ENCODE results near the gene TTYH2. TPM values are rescaled to one million over a fixed set of nuclear protein-coding genes. Genes with fewer than 3 reads are reported as not detected.

The TTYH2 gene
- total RNA-seq, 1 experiment from 2014 or later = 15.4 TPM

DNA sequence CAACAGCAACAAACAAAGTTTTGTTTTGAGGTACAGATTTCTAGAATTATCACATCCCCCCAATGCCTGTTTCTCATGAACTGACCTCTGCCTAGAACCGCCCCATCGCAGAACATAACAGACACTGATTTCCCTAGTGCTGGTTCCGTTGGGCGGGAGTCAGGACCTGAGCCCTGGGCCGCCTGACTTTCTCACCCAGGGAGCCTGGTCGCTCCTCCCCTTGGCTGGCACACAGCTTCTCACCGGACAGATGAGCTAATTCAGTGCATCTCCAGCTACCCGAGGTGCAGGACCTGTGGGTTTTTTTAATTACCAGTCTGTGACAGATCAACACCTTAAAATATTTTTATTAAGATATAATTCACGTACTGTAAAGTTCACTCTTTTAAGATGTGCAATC is 30.0 kb upstream of the TTYH2 start:
- Histone ChIP-seq H3K4me1 (ENCODE audit: insufficient read depth, low read length, poor library complexity, severe bottlenecking) (no peaks in the 10 kb centered on the region), H3K27me3 (replicated peaks; ENCODE audit: insufficient read depth, low read depth, low read length, poor library complexity) (no peaks in the 10 kb centered on the region), H3K4me3 (ENCODE audit: low read depth, low read length, poor library complexity, severe bottlenecking) (no peak overlapping the region), H3K27ac (ENCODE audit: low read depth, low read length, poor library complexity, severe bottlenecking) (no peak overlapping the region), H3K36me3 (ENCODE audit: insufficient read depth, low read length, poor library complexity, severe bottlenecking) (no peaks in the 10 kb centered on the region), H3K9me3 (ENCODE audit: low read depth, low read length, poor library complexity, severe bottlenecking) (no peaks in the 10 kb centered on the region)
- intact Hi-C loops (cut with micrococcal nuclease; ENCODE audit: unreplicated experiment) = no loop called here
- POLR2A ChIA-PET (ENCODE audit: low non-redundant PET) = no interaction called here
- no TSS peak for BruUV-seq (replicated peaks)
- TF ChIP-seq, protein P1, sequence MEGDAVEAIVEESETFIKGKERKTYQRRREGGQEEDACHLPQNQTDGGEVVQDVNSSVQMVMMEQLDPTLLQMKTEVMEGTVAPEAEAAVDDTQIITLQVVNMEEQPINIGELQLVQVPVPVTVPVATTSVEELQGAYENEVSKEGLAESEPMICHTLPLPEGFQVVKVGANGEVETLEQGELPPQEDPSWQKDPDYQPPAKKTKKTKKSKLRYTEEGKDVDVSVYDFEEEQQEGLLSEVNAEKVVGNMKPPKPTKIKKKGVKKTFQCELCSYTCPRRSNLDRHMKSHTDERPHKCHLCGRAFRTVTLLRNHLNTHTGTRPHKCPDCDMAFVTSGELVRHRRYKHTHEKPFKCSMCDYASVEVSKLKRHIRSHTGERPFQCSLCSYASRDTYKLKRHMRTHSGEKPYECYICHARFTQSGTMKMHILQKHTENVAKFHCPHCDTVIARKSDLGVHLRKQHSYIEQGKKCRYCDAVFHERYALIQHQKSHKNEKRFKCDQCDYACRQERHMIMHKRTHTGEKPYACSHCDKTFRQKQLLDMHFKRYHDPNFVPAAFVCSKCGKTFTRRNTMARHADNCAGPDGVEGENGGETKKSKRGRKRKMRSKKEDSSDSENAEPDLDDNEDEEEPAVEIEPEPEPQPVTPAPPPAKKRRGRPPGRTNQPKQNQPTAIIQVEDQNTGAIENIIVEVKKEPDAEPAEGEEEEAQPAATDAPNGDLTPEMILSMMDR (conservative IDR thresholded peaks at IDR 0.05; ENCODE audit: low read depth, low read length) = no peak
- TF ChIP-seq EZH2 (IDR thresholded peaks at IDR 0.05; ENCODE audit: borderline replicate concordance, low read depth, low read length, poor library complexity, severe bottlenecking) = no peak
- CTCF ChIA-PET = no interaction called here
- no peak for DNase-seq (ENCODE audit: low spot score)

DNA sequence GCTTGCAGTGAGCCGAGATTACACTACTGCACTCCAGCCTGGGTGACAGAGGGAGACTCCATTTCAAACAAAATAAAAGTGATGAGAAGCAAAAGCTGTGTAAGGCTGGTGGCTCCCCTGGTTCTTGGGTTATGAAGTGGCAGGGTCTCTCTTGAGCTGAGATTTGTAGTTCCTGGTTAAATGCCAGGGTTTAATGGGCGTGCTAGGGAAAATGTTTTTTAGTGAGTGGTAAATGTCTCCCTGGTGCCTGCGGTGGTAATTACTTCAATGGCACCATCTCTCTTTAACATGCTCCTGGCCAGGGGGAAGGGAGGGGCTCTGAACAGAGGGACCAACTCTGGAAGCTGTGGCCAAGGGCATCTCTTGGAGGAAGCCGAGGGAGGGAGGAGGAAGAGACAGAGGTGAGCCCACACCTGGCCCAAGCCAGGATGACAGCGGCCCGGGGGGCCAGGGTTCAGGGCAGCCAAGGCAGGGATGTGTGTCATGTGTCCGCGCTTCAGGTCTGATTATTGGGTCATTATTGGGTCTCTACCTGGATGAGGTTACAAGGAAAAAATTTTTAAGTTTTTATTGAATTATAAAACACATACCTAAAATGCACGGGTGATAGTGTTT is 27.7 kb upstream of the TTYH2 start:
- ChIA-PET POLR2A (ENCODE audit: low non-redundant PET) (no interaction called here), CTCF (no interaction called here)
- no TSS peak for BruUV-seq (replicated peaks)
- no peaks in the 10 kb centered on the region for H3K4me1 ChIP-seq (ENCODE audit: insufficient read depth, low read length, poor library complexity, severe bottlenecking)
- TF ChIP-seq, protein P1 (conservative IDR thresholded peaks at IDR 0.05; ENCODE audit: low read depth, low read length) = no peak
- no peak for TF ChIP-seq EZH2 (IDR thresholded peaks at IDR 0.05; ENCODE audit: borderline replicate concordance, low read depth, low read length, poor library complexity, severe bottlenecking)
- H3K9me3 ChIP-seq (ENCODE audit: low read depth, low read length, poor library complexity, severe bottlenecking) = no peaks in the 10 kb centered on the region
- no peak for DNase-seq (ENCODE audit: low spot score)
- no peak overlapping the region for H3K4me3 ChIP-seq (ENCODE audit: low read depth, low read length, poor library complexity, severe bottlenecking)
- H3K27ac ChIP-seq (ENCODE audit: low read depth, low read length, poor library complexity, severe bottlenecking) = no peak overlapping the region
- H3K27me3 ChIP-seq (replicated peaks; ENCODE audit: insufficient read depth, low read depth, low read length, poor library complexity) = no peaks in the 10 kb centered on the region
- no peaks in the 10 kb centered on the region for H3K36me3 ChIP-seq (ENCODE audit: insufficient read depth, low read length, poor library complexity, severe bottlenecking)
- intact Hi-C loops (cut with micrococcal nuclease; ENCODE audit: unreplicated experiment) = no loop called here

DNA sequence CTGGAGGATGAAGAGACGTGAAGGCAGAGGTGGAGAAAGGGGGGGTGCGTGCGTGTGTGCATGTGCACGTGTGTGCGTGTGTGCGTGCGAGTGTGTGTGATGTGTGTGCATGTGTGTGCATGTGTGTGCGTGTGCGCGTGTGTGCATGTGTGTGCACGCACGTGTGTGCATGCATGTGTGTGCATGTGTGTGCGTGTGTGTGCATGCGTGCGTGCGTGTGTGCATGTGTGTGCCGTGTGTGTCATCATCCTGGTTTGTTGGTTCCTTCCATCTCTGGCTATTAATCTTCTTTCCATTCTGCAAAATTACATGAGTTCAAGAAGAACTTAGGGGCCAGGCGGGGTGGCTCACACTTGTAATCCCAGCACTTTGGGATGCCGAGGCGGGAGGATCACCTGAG is 26.9 kb upstream of the TTYH2 start:
- H3K4me1 ChIP-seq (ENCODE audit: insufficient read depth, low read length, poor library complexity, severe bottlenecking) = no peaks in the 10 kb centered on the region
- DNase-seq (ENCODE audit: low spot score) = no peak
- H3K9me3 ChIP-seq (ENCODE audit: low read depth, low read length, poor library complexity, severe bottlenecking) = no peaks in the 10 kb centered on the region
- no peaks in the 10 kb centered on the region for H3K36me3 ChIP-seq (ENCODE audit: insufficient read depth, low read length, poor library complexity, severe bottlenecking)
- H3K27ac ChIP-seq (ENCODE audit: low read depth, low read length, poor library complexity, severe bottlenecking) = no peak overlapping the region
- TF ChIP-seq, protein P1 (conservative IDR thresholded peaks at IDR 0.05; ENCODE audit: low read depth, low read length) = no peak
- no peak for TF ChIP-seq EZH2 (IDR thresholded peaks at IDR 0.05; ENCODE audit: borderline replicate concordance, low read depth, low read length, poor library complexity, severe bottlenecking)
- H3K27me3 ChIP-seq (replicated peaks; ENCODE audit: insufficient read depth, low read depth, low read length, poor library complexity) = no peaks in the 10 kb centered on the region
- ChIA-PET POLR2A (ENCODE audit: low non-redundant PET) (no interaction called here), CTCF (no interaction called here)
- H3K4me3 ChIP-seq (ENCODE audit: low read depth, low read length, poor library complexity, severe bottlenecking) = no peak overlapping the region
- BruUV-seq (replicated peaks) = no TSS peak
- intact Hi-C loops (cut with micrococcal nuclease; ENCODE audit: unreplicated experiment) = no loop called here
